Stimulated activated CD8-positive, alpha-beta memory T cell treated with anti-CD3 and anti-CD28 coated beads, Interleukin-2, amount 100 ng/mL, for 48 hours (primary cell): Measurements from ENCODE around the gene MATN3.

Experiments
- DNase-seq, 2 donors: peaks; one replicate each; pipeline ENCODE4 v3.0.0-alpha.2; 2020; ENCODE audit warnings: low read depth in 2 of 2

MATN3 gene

GRCh38 chr2:20035955-20036666, 23.6 kb upstream of the MATN3 start:
- no peak for DNase-seq

GRCh38 chr2:20034821-20035220, 22.4 kb upstream of the MATN3 start:
- no peak for DNase-seq

- no peak for DNase-seq
Measured at GRCh38 chr2:20034218-20034617, 21.8 kb upstream of the MATN3 start.

- DNase-seq = no peak
Measured at GRCh38 chr2:20033322-20033721, 20.9 kb upstream of the MATN3 start.

GRCh38 chr2:20030224-20030623, 17.8 kb upstream of the MATN3 start:
- no peak for DNase-seq

GRCh38 chr2:20027705-20028434, 15.4 kb upstream of the MATN3 start:
- no peak for DNase-seq

GRCh38 chr2:20027260-20027677, 14.8 kb upstream of the MATN3 start:
- no peak for DNase-seq

- DNase-seq = no peak
Measured at GRCh38 chr2:20025065-20025786, 12.8 kb upstream of the MATN3 start.

- no peak for DNase-seq
Measured at GRCh38 chr2:20023688-20024087, 11.2 kb upstream of the MATN3 start.

GRCh38 chr2:20021405-20022009, 9.0 kb upstream of the MATN3 start:
- no peak for DNase-seq

GRCh38 chr2:20019747-20020146, 7.3 kb upstream of the MATN3 start:
- DNase-seq = no peak

- no peak for DNase-seq
Measured at GRCh38 chr2:20018601-20019152, 6.2 kb upstream of the MATN3 start.

- no peak for DNase-seq
Measured at GRCh38 chr2:20016346-20016745, 3.9 kb upstream of the MATN3 start.

GRCh38 chr2:20015482-20016083, 3.1 kb upstream of the MATN3 start:
- no peak for DNase-seq

- DNase-seq = no peak
Measured at GRCh38 chr2:20013126-20013849, 820 bp upstream of the MATN3 start.

GRCh38 chr2:20012032-20012281, 511 bp downstream of the MATN3 start:
- DNase-seq = no peak

- no peak for DNase-seq
Measured at GRCh38 chr2:20011276-20012031, 1.0 kb downstream of the MATN3 start.

- no peak for DNase-seq
Measured at GRCh38 chr2:20008703-20009102, 3.8 kb downstream of the MATN3 start.

GRCh38 chr2:20005891-20006470, 6.5 kb downstream of the MATN3 start:
- DNase-seq = no peak

- no peak for DNase-seq
Measured at GRCh38 chr2:20005067-20005627, 7.3 kb downstream of the MATN3 start.
